OCI-LY3 (cell line): ENCODE measurements around the gene PDE1A.

Experiments
- EZH2phosphoT487 ChIP-seq: fragments of 200-600 bp; shearing (Covaris generic); IDR thresholded peaks from 2 replicates; pipeline ENCODE4 v1.6.1; 2018; ENCODE audit warnings: antibody characterized with exemption, mixed run types, low read depth
- TF ChIP-seq, protein P1 (sequence below): fragments of 200-600, 300-600 bp; sonication (generic); IDR thresholded peaks from 2 replicates; pipeline ENCODE4 v1.5.1; 2014; ENCODE audit warnings: antibody characterized with exemption, low read length, low read depth

DNA sequence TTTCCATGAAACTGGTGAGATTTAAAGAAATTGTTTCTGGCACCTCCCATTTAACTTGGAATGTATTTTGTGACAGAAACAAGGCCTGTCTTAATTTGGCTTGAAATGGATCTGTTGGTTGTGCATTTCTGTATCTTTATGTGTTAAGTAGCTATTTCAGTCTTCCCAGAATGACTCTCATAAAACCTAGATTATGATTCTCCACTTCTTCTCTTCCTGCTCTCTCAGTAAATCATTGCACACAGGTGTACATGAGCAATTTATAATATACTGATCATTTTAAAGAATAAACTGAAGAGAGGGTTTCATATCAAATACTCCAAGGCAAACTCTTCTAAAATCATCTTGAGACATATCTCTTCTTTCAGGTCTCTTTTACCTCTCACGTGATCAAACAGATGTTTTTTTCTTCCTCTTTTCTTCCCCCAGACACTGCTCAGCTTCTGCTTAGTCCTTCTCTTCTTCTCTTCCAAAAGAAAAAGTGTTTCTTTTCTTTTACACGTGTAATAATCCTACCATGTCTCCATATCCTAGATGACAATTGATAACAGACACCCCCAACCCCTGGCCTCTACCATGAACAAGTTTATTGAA is 329.2 kb downstream of the PDE1A start:
- no peak for TF ChIP-seq EZH2phosphoT487
- TF ChIP-seq, protein P1, sequence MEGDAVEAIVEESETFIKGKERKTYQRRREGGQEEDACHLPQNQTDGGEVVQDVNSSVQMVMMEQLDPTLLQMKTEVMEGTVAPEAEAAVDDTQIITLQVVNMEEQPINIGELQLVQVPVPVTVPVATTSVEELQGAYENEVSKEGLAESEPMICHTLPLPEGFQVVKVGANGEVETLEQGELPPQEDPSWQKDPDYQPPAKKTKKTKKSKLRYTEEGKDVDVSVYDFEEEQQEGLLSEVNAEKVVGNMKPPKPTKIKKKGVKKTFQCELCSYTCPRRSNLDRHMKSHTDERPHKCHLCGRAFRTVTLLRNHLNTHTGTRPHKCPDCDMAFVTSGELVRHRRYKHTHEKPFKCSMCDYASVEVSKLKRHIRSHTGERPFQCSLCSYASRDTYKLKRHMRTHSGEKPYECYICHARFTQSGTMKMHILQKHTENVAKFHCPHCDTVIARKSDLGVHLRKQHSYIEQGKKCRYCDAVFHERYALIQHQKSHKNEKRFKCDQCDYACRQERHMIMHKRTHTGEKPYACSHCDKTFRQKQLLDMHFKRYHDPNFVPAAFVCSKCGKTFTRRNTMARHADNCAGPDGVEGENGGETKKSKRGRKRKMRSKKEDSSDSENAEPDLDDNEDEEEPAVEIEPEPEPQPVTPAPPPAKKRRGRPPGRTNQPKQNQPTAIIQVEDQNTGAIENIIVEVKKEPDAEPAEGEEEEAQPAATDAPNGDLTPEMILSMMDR, result no peak
